Tibial artery (tissue), 4 donors: Measurements from ENCODE around the gene PRPSAP2.
A peak's percentile ranks its signal among the peaks of the same experiment; 100 is the strongest.

Source experiments
- DNase-seq, 2 donors: peaks; one replicate each; pipeline ENCODE4 v3.0.0-alpha.2; 2019
- H3K27ac ChIP-seq, 2 donors: fragments of 200-600 bp; sonication (generic) in 1 of 2; 1 replicate in 1 of 2; 2 replicates in 1 of 2; pipeline ENCODE4 v1.5.1; 2018 to 2019; ENCODE audit warnings: mild to moderate bottlenecking in 1 of 2
- H3K27me3 ChIP-seq, 2 donors: fragments of 200-600 bp; sonication (generic) in 1 of 2; one replicate each; pipeline versions ENCODE4 v1.5.1 to v1.6.0; 2016 to 2019
- H3K36me3 ChIP-seq, 3 donors: fragments of 200-600 bp; sonication (generic) in 2 of 3; one replicate each; pipeline ENCODE4 v1.5.1; 2016 to 2019; ENCODE audit warnings: mild to moderate bottlenecking in 2 of 3
- H3K4me1 ChIP-seq, 4 donors: fragments of 200-600 bp; sonication (generic) in 2 of 4; 1 replicate in 3 of 4; 2 replicates in 1 of 4; pipeline ENCODE4 v1.5.1; 2016 to 2019
- H3K4me3 ChIP-seq, 2 donors: fragments of 200-600 bp; sonication (generic) in 1 of 2; 1 replicate in 1 of 2; 2 replicates in 1 of 2; pipeline ENCODE4 v1.5.1; 2018 to 2019; ENCODE audit warnings: mild to moderate bottlenecking in 2 of 2
- H3K9me3 ChIP-seq, 3 donors: fragments of 200-600 bp; sonication (generic) in 1 of 3; one replicate each; pipeline ENCODE4 v1.5.1; 2016 to 2019
- CTCF ChIP-seq, 2 experiments: fragments of 200-600 bp in 1 of 2; fragments of 450-650 bp in 1 of 2; IDR thresholded peaks; one replicate each; pipeline ENCODE4 v1.5.1; 2017 to 2019; ENCODE audit warnings: antibody characterized with exemption in 2 of 2, mild to moderate bottlenecking in 1 of 2, moderate library complexity in 1 of 2
- intact Hi-C: fragments of 100-400 bp; cut with DNase I; formaldehyde crosslinking; loops from one replicate; pipeline ENCODE4 v1.15.0; 2023; ENCODE audit warnings: low total_unique reads

Gene PRPSAP2

DNA sequence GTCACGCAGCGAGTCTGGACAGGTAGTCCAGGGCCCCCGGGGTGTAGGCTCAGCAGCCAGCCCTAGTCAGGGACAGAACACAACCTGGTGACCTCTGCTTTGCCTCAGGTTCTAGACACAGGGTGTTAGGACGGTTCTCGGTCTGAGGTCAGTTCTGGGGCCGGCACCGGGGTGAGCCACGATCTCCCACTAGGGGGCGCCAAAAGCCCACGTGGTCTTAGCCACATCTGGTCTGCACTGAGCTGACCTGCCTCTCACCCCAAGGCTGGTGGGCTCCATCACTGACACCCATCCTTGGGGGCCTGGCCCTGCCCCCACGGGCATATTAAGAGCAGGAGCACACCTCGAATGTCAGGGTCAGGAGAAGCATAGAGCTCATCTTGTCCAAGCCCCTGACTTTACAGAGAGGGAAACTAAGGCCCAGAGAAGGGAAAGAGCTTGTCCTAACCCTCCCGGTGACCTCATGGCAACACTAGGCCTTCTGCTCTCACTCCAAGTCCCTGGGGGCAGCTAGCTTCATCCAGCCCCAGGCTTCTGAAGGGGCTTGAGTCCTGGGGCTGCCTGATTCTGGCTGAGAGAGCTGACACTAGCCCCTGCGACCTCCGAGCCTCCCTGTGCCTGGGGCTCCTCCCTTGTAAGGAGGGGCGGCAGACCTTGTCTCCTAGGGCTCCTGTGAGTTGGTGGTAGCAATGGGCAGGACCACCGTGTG, 103.0 kb downstream of the PRPSAP2 start:
- TF ChIP-seq CTCF (IDR thresholded peaks at IDR 0.05) = peak; percentile 88 to 91
- Histone ChIP-seq H3K4me3 (no peak overlapping the region), H3K4me1 (peaks cover 0 to 12% (median 7%) of the 10 kb centered on the region in 4 donors), H3K9me3 (no peaks in the 10 kb centered on the region), H3K36me3 (no peaks in the 10 kb centered on the region), H3K27me3 (no peaks in the 10 kb centered on the region), H3K27ac (peak overlapping the region; percentile 27 to 39)
- peak; percentile 62 to 86 for DNase-seq
- intact Hi-C loops = no loop called here

GRCh38 chr17:18961634-18962493, 103.9 kb downstream of the PRPSAP2 start:
- Histone ChIP-seq H3K4me3 (no peak overlapping the region), H3K4me1 (peaks cover 0 to 15% (median 8%) of the 10 kb centered on the region in 4 donors), H3K27me3 (no peaks in the 10 kb centered on the region), H3K27ac (peak overlapping the region; percentile 27 to 39), H3K9me3 (no peaks in the 10 kb centered on the region), H3K36me3 (no peaks in the 10 kb centered on the region)
- intact Hi-C loops = no loop called here
- peak in 1 of 2 donors; percentile 61 for DNase-seq
- no peak for TF ChIP-seq CTCF (IDR thresholded peaks at IDR 0.05)

- Histone ChIP-seq H3K27me3 (no peaks in the 10 kb centered on the region), H3K36me3 (no peaks in the 10 kb centered on the region), H3K27ac (peak overlapping the region; percentile 27 to 39), H3K4me1 (peaks cover 0 to 20% (median 10%) of the 10 kb centered on the region in 4 donors), H3K4me3 (no peak overlapping the region), H3K9me3 (no peaks in the 10 kb centered on the region)
- peak in 1 of 2 donors; percentile 64 for DNase-seq
- no peak for TF ChIP-seq CTCF (IDR thresholded peaks at IDR 0.05)
- intact Hi-C loops = no loop called here
These were observed 104.5 kb downstream of the PRPSAP2 start for GRCh38 chr17:18962494-18962815.

DNA sequence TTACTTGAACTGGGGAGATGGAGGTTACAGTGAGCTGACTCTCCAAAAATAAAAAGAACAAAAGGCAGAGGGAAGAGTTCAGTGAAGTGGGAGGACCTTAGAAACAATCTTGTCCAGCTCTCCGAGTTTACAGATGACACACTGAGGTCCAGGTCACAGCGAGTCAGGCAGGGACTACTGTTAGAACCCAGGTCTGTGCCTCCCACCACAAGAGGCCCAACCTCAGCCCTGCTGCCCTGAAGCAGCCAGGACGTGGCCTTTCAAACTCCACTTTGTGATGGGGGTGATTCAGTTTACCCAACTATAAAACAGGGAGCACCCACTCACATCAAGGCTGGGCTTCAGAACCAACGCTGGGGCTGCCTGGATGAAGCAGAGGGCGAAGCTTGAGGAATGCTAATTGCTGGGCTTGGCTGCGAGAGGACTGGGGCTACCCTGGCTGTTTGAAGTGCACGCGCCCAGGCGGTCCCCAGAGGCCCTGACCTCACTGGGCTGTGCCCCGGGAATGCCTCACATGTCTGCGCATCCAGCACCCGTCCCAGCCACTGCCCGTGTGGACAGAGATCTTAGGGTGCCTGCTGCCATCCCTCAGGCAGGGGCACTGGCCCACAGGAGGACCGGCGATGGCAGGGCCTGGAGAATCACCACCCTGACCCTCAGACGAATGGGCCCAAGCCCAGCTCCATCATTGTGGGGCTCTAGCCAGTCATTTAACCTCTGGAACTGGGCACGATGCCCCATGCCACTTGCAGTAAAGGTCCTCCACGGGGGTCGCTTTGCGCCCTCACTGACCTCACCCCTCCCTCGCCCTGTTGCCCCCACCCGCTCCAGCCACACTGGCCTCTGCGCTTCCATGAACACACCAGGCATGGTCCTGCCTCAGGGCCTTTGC, 105.4 kb downstream of the PRPSAP2 start:
- intact Hi-C loops = no loop called here
- DNase-seq = peak in 1 of 2 donors; percentile 55
- Histone ChIP-seq H3K4me1 (peaks cover 0 to 24% (median 12%) of the 10 kb centered on the region in 4 donors), H3K4me3 (no peak overlapping the region), H3K27ac (no peak overlapping the region), H3K36me3 (no peaks in the 10 kb centered on the region), H3K9me3 (no peaks in the 10 kb centered on the region), H3K27me3 (no peaks in the 10 kb centered on the region)
- no peak for TF ChIP-seq CTCF (IDR thresholded peaks at IDR 0.05)

- Histone ChIP-seq H3K27me3 (no peaks in the 10 kb centered on the region), H3K27ac (no peak overlapping the region), H3K4me3 (no peak overlapping the region), H3K9me3 (no peaks in the 10 kb centered on the region), H3K4me1 (peaks cover 0 to 24% (median 13%) of the 10 kb centered on the region in 4 donors), H3K36me3 (no peaks in the 10 kb centered on the region)
- peak in 1 of 2 donors; percentile 54 for DNase-seq
- no peak for TF ChIP-seq CTCF (IDR thresholded peaks at IDR 0.05)
- intact Hi-C loops = no loop called here
These were observed 106.1 kb downstream of the PRPSAP2 start for GRCh38 chr17:18964018-18964351.
